CD14-positive monocyte (primary cell): ENCODE data around the gene FGD6. TPM values are rescaled to one million over a fixed set of nuclear protein-coding genes. Genes with fewer than 3 reads are reported as not detected.

Source experiments
- DNase-seq, 3 donors: peaks; one replicate each; pipeline ENCODE4 v3.0.0-alpha.2; 2011 to 2022
- H2AFZ ChIP-seq: 2 replicates; pipeline ENCODE4 v1.6.0; 2012; ENCODE audit warnings: mild to moderate bottlenecking, low read depth, low read length, inconsistent platforms; ENCODE audit not compliant: insufficient read depth, poor library complexity, severe bottlenecking
- H3K27ac ChIP-seq, 2 donors: 1 replicate in 1 of 2; 2 replicates in 1 of 2; pipeline ENCODE4 v1.5.1; 2012 to 2013; ENCODE audit warnings: low read length in 2 of 2, control low read depth in 1 of 2, inconsistent platforms in 1 of 2, low read depth in 1 of 2, mild to moderate bottlenecking in 1 of 2
- H3K27me3 ChIP-seq, 2 donors: one replicate each; pipeline versions ENCODE4 v1.6.0 to v1.6.1; 2011 to 2013; ENCODE audit warnings: low read length in 2 of 2; ENCODE audit not compliant: control insufficient read depth in 2 of 2, insufficient read depth in 2 of 2
- H3K36me3 ChIP-seq, 2 donors: replicated peaks in 1 of 2; 1 replicate in 1 of 2; 2 replicates in 1 of 2; pipeline versions ENCODE4 v1.5.1 to v1.6.1; 2012 to 2013; ENCODE audit warnings: low read length in 2 of 2, control low read depth in 1 of 2, inconsistent platforms in 1 of 2, mild to moderate bottlenecking in 1 of 2; ENCODE audit not compliant: insufficient read depth in 2 of 2, control insufficient read depth in 1 of 2
- H3K4me1 ChIP-seq, 2 donors: 1 replicate in 1 of 2; 2 replicates in 1 of 2; pipeline versions ENCODE4 v1.5.1 to v1.6.1; 2012 to 2013; ENCODE audit warnings: low read length in 2 of 2, control low read depth in 1 of 2, inconsistent platforms in 1 of 2, mild to moderate bottlenecking in 1 of 2, moderate library complexity in 1 of 2; ENCODE audit not compliant: insufficient read depth in 2 of 2, control insufficient read depth in 1 of 2
- H3K4me2 ChIP-seq: replicated peaks from 2 replicates; pipeline ENCODE3; 2012; ENCODE audit warnings: low read length, moderate library complexity, mild to moderate bottlenecking; ENCODE audit not compliant: poor library complexity, severe bottlenecking; ENCODE audit errors: extremely low read depth
- H3K4me3 ChIP-seq, 3 experiments: fragments of 200-600 bp in 1 of 3; sonication (generic) in 1 of 3; replicated peaks in 1 of 3; 1 replicate in 2 of 3; 2 replicates in 1 of 3; pipeline ENCODE4 v1.5.1; 2011 to 2013; ENCODE audit warnings: low read length in 3 of 3, mild to moderate bottlenecking in 3 of 3, control low read depth in 2 of 3, low read depth in 2 of 3, inconsistent platforms in 1 of 3, moderate library complexity in 1 of 3
- H3K79me2 ChIP-seq: 2 replicates; pipeline ENCODE4 v1.6.0; 2012; ENCODE audit warnings: mild to moderate bottlenecking, control low read depth, inconsistent platforms, low read length, moderate library complexity; ENCODE audit not compliant: insufficient read depth
- H3K9ac ChIP-seq: 2 replicates; pipeline ENCODE4 v1.6.0; 2017; ENCODE audit warnings: low read length, mild to moderate bottlenecking; ENCODE audit not compliant: insufficient read depth, poor library complexity, severe bottlenecking
- H3K9me3 ChIP-seq, 2 donors: replicated peaks in 1 of 2; 1 replicate in 1 of 2; 2 replicates in 1 of 2; pipeline versions ENCODE4 v1.5.1 to v1.6.1; 2012 to 2013; ENCODE audit warnings: low read length in 2 of 2, control low read depth in 1 of 2; ENCODE audit not compliant: control insufficient read depth in 1 of 2, insufficient read depth in 1 of 2
- H4K20me1 ChIP-seq: 2 replicates; pipeline ENCODE4 v1.6.0; 2012; ENCODE audit warnings: mild to moderate bottlenecking, low read length, control low read depth, moderate library complexity; ENCODE audit not compliant: insufficient read depth
- H3K27ac Mint-ChIP-seq, 7 donors: one replicate each; pipeline ENCODE4 v1.8.0; 2020; ENCODE audit warnings: mild to moderate bottlenecking in 7 of 7, mixed read lengths in 7 of 7, moderate library complexity in 6 of 7, inconsistent platforms in 2 of 7
- H3K27me3 Mint-ChIP-seq, 3 donors: one replicate each; pipeline ENCODE4 v1.8.0; 2021 to 2022; ENCODE audit warnings: low read depth in 3 of 3, mild to moderate bottlenecking in 3 of 3, mixed read lengths in 3 of 3, moderate library complexity in 3 of 3, inconsistent platforms in 1 of 3
- H3K36me3 Mint-ChIP-seq, 2 donors: one replicate each; pipeline ENCODE4 v1.8.0; 2020; ENCODE audit warnings: mixed read lengths in 2 of 2, inconsistent platforms in 1 of 2, mild to moderate bottlenecking in 1 of 2
- H3K4me1 Mint-ChIP-seq: one replicate; pipeline ENCODE4 v1.8.0; 2020; ENCODE audit warnings: mild to moderate bottlenecking, mixed read lengths
- H3K4me3 Mint-ChIP-seq, 2 donors: one replicate each; pipeline ENCODE4 v1.8.0; 2020; ENCODE audit warnings: mild to moderate bottlenecking in 2 of 2, mixed read lengths in 2 of 2, moderate library complexity in 1 of 2
- H3K9me3 Mint-ChIP-seq, 7 donors: one replicate each; pipeline ENCODE4 v1.8.0; 2020 to 2022; ENCODE audit warnings: mixed read lengths in 7 of 7, mild to moderate bottlenecking in 6 of 7, moderate library complexity in 6 of 7, inconsistent platforms in 2 of 7
- WGBS: methylation state at CpG from one replicate; pipeline ENCODE4 v1.1.5; 2013; ENCODE audit warnings: missing lambda C conversion rate; ENCODE audit not compliant: insufficient coverage; 5-methylcytosine and 5-hydroxymethylcytosine counted together
- intact Hi-C, 2 donors: fragments of 100-400 bp; cut with micrococcal nuclease; formaldehyde crosslinking; loops; one replicate each; pipeline versions ENCODE4 v1.15.0 to v1.15.1; 2023
- polyA plus RNA-seq, 3 donors: library from polyadenylated mRNA; depleted of rRNA in 1 of 3; unstranded in 2 of 3; stranded (reverse) in 1 of 3; fragments of 300-500 nt in 2 of 3; fragments of >200 nt in 1 of 3; fragmentation: Illumina TruSeq in 2 of 3; gene quantifications; 1 replicate in 2 of 3; 2 replicates in 1 of 3; pipeline ENCODE4 v1.2.3, GENCODE V29; 2012 to 2021
- TF ChIP-seq, protein P1 (sequence below): fragments of 200-600 bp; IDR thresholded peaks from one replicate; pipeline ENCODE4 v1.8.0; 2022; ENCODE audit warnings: antibody characterized with exemption, mild to moderate bottlenecking

The FGD6 gene
- polyA plus RNA-seq, 3 donors: 4.0 to 8.1 (median 5.3) TPM

DNA sequence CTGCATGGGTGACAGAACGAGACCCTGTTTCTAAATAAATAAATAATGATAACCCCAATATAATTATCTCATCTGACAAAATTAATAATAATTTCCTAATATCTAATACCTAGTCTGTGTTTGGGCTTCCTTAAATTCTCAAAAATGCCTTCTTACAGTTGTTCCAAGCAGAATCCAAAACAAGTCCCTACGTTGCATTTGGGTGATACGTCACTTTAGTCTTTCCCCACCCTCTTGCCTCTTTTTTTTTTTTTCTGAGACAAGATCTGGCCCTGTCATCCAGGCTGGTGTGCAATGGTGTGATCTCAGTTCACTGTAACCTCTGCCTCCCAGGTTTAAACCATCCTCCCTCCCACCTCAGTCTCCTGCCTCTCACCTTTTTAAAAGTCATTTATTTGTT, 27.1 kb upstream of the FGD6 start:
- peaks cover 4% of the 10 kb centered on the region for H3K4me1 Mint-ChIP-seq
- H3K4me3 Mint-ChIP-seq: no peak overlapping the region
- TF ChIP-seq, protein P1, sequence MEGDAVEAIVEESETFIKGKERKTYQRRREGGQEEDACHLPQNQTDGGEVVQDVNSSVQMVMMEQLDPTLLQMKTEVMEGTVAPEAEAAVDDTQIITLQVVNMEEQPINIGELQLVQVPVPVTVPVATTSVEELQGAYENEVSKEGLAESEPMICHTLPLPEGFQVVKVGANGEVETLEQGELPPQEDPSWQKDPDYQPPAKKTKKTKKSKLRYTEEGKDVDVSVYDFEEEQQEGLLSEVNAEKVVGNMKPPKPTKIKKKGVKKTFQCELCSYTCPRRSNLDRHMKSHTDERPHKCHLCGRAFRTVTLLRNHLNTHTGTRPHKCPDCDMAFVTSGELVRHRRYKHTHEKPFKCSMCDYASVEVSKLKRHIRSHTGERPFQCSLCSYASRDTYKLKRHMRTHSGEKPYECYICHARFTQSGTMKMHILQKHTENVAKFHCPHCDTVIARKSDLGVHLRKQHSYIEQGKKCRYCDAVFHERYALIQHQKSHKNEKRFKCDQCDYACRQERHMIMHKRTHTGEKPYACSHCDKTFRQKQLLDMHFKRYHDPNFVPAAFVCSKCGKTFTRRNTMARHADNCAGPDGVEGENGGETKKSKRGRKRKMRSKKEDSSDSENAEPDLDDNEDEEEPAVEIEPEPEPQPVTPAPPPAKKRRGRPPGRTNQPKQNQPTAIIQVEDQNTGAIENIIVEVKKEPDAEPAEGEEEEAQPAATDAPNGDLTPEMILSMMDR: no peak
- Histone ChIP-seq H3K79me2 (peaks cover 14% of the 10 kb centered on the region), H3K4me3 (no peak overlapping the region), H3K36me3 (peaks cover 14 to 19% of the 10 kb centered on the region in 2 donors), H3K9me3 (no peaks in the 10 kb centered on the region), H3K9ac (no peak overlapping the region), H3K27me3 (no peaks in the 10 kb centered on the region), H3K27ac (no peak overlapping the region), H4K20me1 (no peaks in the 10 kb centered on the region), H2AFZ (no peak overlapping the region), H3K4me2 (no peak overlapping the region), H3K4me1 (no peaks in the 10 kb centered on the region)
- 100% methylated on average over 1 of the region's 3 CpGs for WGBS
- DNase-seq: no peak
- peak overlapping the region in 1 of 7 donors; percentile 58 for H3K27ac Mint-ChIP-seq
- H3K27me3 Mint-ChIP-seq: peaks cover 0 to 2% (median 0%) of the 10 kb centered on the region in 3 donors
- peaks cover 0 to 2% (median 0%) of the 10 kb centered on the region in 7 donors for H3K9me3 Mint-ChIP-seq
- peaks cover 16 to 31% of the 10 kb centered on the region in 2 donors for H3K36me3 Mint-ChIP-seq
- intact Hi-C loops: no loop called here

DNA sequence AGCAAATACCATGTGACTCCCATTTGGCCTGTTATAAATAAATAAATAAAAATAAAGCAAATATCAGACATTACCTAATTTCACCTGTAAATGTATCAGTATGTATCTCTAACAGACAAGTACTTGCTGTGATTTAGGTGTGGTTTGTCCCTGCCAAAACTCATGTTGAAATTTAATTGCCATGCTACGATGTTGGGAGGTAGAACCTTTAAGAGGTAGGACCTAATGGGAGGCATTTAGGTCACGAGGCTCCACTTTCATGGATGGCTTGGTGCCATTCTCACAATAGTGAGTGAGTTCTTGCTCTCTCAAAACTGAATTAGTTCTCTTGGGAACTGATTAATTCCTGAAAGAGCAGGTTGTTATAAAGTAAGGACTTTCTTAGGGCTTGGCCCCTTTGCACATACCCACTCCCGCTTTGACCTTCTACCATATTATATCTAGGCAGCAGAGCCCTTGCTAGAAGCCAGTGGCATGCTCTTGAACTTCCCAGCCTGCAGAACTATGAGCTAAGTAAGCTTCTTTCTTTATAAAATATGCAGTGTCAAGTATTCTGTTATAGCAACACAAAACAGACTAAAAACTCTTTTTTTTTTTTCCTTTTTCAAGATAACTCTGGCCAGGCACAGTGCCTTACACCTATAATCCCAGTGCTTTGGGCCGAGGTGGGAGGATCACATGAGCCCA, 26.4 kb upstream of the FGD6 start:
- Histone ChIP-seq H3K9me3 (no peaks in the 10 kb centered on the region), H3K4me1 (no peaks in the 10 kb centered on the region), H3K4me2 (no peak overlapping the region), H3K79me2 (peaks cover 14% of the 10 kb centered on the region), H4K20me1 (no peaks in the 10 kb centered on the region), H3K27me3 (no peaks in the 10 kb centered on the region), H3K9ac (no peak overlapping the region), H3K27ac (no peak overlapping the region), H3K36me3 (peaks cover 14 to 19% of the 10 kb centered on the region in 2 donors), H2AFZ (no peak overlapping the region), H3K4me3 (no peak overlapping the region)
- peaks cover 0 to 2% (median 0%) of the 10 kb centered on the region in 3 donors for H3K27me3 Mint-ChIP-seq
- WGBS: 95% methylated on average over 3 of the region's 4 CpGs
- intact Hi-C loops: no loop called here
- no peak overlapping the region for H3K27ac Mint-ChIP-seq
- TF ChIP-seq, protein P1: no peak
- H3K4me1 Mint-ChIP-seq: peaks cover 4% of the 10 kb centered on the region
- H3K36me3 Mint-ChIP-seq: peaks cover 16 to 30% of the 10 kb centered on the region in 2 donors
- no peak overlapping the region for H3K4me3 Mint-ChIP-seq
- no peak for DNase-seq
- peaks cover 0 to 2% (median 0%) of the 10 kb centered on the region in 7 donors for H3K9me3 Mint-ChIP-seq
